Liver (tissue), 9 donors: ENCODE measurements around the gene CCNB2. TPM values are rescaled to one million over a fixed set of nuclear protein-coding genes. Genes with fewer than 3 reads are reported as not detected.

Source experiments
- DNase-seq: peaks from one replicate; pipeline ENCODE4 v3.0.0-alpha.2; 2017; ENCODE audit warnings: low spot score
- H3K27ac ChIP-seq, 2 donors: one replicate each; pipeline ENCODE4 v1.7.0; 2013; ENCODE audit warnings: inconsistent platforms in 2 of 2, low read length in 2 of 2, control low read depth in 1 of 2, low read depth in 1 of 2, mild to moderate bottlenecking in 1 of 2
- H3K27me3 ChIP-seq, 4 donors: one replicate each; pipeline versions ENCODE4 v1.6.1 to v1.7.0; 2013; ENCODE audit warnings: low read length in 3 of 4, inconsistent platforms in 1 of 4, mild to moderate bottlenecking in 1 of 4, moderate library complexity in 1 of 4; ENCODE audit not compliant: control insufficient read depth in 4 of 4, insufficient read depth in 4 of 4
- H3K36me3 ChIP-seq, 4 donors: one replicate each; pipeline versions ENCODE4 v1.6.1 to v1.7.0; 2013; ENCODE audit warnings: low read length in 3 of 4, mild to moderate bottlenecking in 3 of 4, low read depth in 1 of 4, moderate library complexity in 1 of 4; ENCODE audit not compliant: control insufficient read depth in 4 of 4, insufficient read depth in 3 of 4
- H3K4me1 ChIP-seq, 4 donors: one replicate each; pipeline versions ENCODE4 v1.6.1 to v1.7.0; 2013; ENCODE audit warnings: low read length in 3 of 4, mild to moderate bottlenecking in 3 of 4, moderate library complexity in 1 of 4; ENCODE audit not compliant: control insufficient read depth in 4 of 4, insufficient read depth in 4 of 4
- H3K4me3 ChIP-seq, 3 donors: one replicate each; pipeline versions ENCODE4 v1.6.1 to v1.7.0; 2013; ENCODE audit warnings: low read length in 3 of 3, control low read depth in 1 of 3, low read depth in 1 of 3, mild to moderate bottlenecking in 1 of 3
- H3K9ac ChIP-seq, 2 donors: one replicate each; pipeline ENCODE4 v1.7.0; 2013; ENCODE audit warnings: low read length in 2 of 2, mild to moderate bottlenecking in 2 of 2, moderate library complexity in 2 of 2, control low read depth in 1 of 2, low read depth in 1 of 2
- H3K9me3 ChIP-seq, 4 donors: one replicate each; pipeline versions ENCODE4 v1.6.1 to v1.7.0; 2013; ENCODE audit warnings: low read length in 3 of 4; ENCODE audit not compliant: control insufficient read depth in 4 of 4
- CTCF ChIP-seq: fragments of 150-350 bp; IDR thresholded peaks from 2 replicates; pipeline ENCODE4 v1.5.1; 2017; ENCODE audit warnings: improper control_type of control experiment, low read depth, low read length; ENCODE audit not compliant: missing input control
- EGR1 ChIP-seq, 2 donors: IDR thresholded peaks; 2 replicates each; pipeline ENCODE4 v1.6.1; 2016 to 2018; ENCODE audit warnings: antibody characterized with exemption in 2 of 2, low read depth in 2 of 2
- FOXA1 ChIP-seq: IDR thresholded peaks from 2 replicates; pipeline ENCODE4 v1.6.1; 2016; ENCODE audit warnings: antibody characterized with exemption
- FOXA2 ChIP-seq: IDR thresholded peaks from 2 replicates; pipeline ENCODE4 v1.6.1; 2016; ENCODE audit warnings: antibody characterized with exemption
- GABPA ChIP-seq, 2 donors: IDR thresholded peaks in 1 of 2; conservative IDR thresholded peaks in 1 of 2; 2 replicates each; pipeline ENCODE4 v1.6.1; 2016; ENCODE audit warnings: antibody characterized with exemption in 2 of 2, mild to moderate bottlenecking in 1 of 2, moderate library complexity in 1 of 2
- HNF4A ChIP-seq, 2 donors: conservative IDR thresholded peaks; 2 replicates each; pipeline ENCODE4 v1.6.1; 2016; ENCODE audit warnings: antibody characterized with exemption in 2 of 2, mild to moderate bottlenecking in 2 of 2
- HNF4G ChIP-seq: IDR thresholded peaks from 2 replicates; pipeline ENCODE4 v1.6.1; 2016; ENCODE audit warnings: antibody characterized with exemption
- JUND ChIP-seq, 2 donors: IDR thresholded peaks; 2 replicates each; pipeline ENCODE4 v1.6.1; 2016; ENCODE audit warnings: antibody characterized with exemption in 2 of 2
- MAX ChIP-seq: IDR thresholded peaks from 2 replicates; pipeline ENCODE4 v1.6.1; 2016; ENCODE audit warnings: antibody characterized with exemption
- NR2F2 ChIP-seq: IDR thresholded peaks from 2 replicates; pipeline ENCODE4 v1.6.1; 2016; ENCODE audit warnings: antibody characterized with exemption
- RAD21 ChIP-seq, 2 donors: IDR thresholded peaks; 2 replicates each; pipeline ENCODE4 v1.6.1; 2016; ENCODE audit warnings: antibody characterized with exemption in 2 of 2, mild to moderate bottlenecking in 2 of 2
- REST ChIP-seq: IDR thresholded peaks from 2 replicates; pipeline ENCODE4 v1.6.1; 2016; ENCODE audit warnings: antibody characterized with exemption, mild to moderate bottlenecking
- RXRA ChIP-seq, 2 donors: IDR thresholded peaks; 2 replicates each; pipeline ENCODE4 v1.6.1; 2017 to 2018; ENCODE audit warnings: antibody characterized with exemption in 2 of 2, mild to moderate bottlenecking in 1 of 2
- SP1 ChIP-seq: IDR thresholded peaks from 2 replicates; pipeline ENCODE4 v1.6.1; 2018; ENCODE audit warnings: antibody characterized with exemption, mild to moderate bottlenecking
- TAF1 ChIP-seq: conservative IDR thresholded peaks from 2 replicates; pipeline ENCODE4 v1.6.1; 2016; ENCODE audit warnings: antibody characterized with exemption, mild to moderate bottlenecking
- YY1 ChIP-seq: IDR thresholded peaks from 2 replicates; pipeline ENCODE4 v1.6.1; 2016; ENCODE audit warnings: antibody characterized with exemption, mild to moderate bottlenecking
- WGBS: extraction: QIAGEN DNeasy Blood & Tissue Kit; methylation state at CpG from one replicate; pipeline ENCODE4 v1.1.7; 2013; 5-methylcytosine and 5-hydroxymethylcytosine counted together
- polyA plus RNA-seq, 2 donors: library from polyadenylated mRNA; stranded (reverse) in 1 of 2; unstranded in 1 of 2; fragments of 200-250 nt in 1 of 2; fragments of >200 nt in 1 of 2; fragmentation: Nextera tagmentation in 1 of 2; extraction: Ambion mirVana in 1 of 2; gene quantifications; one replicate each; pipeline versions ENCODE4 v1.2.1 to v1.2.3, GENCODE V29; 2013 to 2015
- total RNA-seq, 2 donors: library from RNA; depleted of rRNA; stranded (reverse); fragments of >200 nt; gene quantifications; one replicate each; pipeline ENCODE4 v1.2.3, GENCODE V29; 2014
- TF ChIP-seq, protein P1 (sequence below): IDR thresholded peaks from 2 replicates; pipeline ENCODE4 v1.6.1; 2016; ENCODE audit warnings: antibody characterized with exemption
- TF ChIP-seq, protein P2 (sequence below): IDR thresholded peaks from 2 replicates; pipeline ENCODE4 v1.6.1; 2016; ENCODE audit warnings: antibody characterized with exemption
- donor health status: healthy.
- donor health status: healthy.
- donor health status: healthy.
- donor health status: healthy.
- donor health status: healthy.

Gene CCNB2
- total and polyA plus RNA-seq, 4 donors, result 0.42 to 53.1 (median 2.0) TPM

DNA sequence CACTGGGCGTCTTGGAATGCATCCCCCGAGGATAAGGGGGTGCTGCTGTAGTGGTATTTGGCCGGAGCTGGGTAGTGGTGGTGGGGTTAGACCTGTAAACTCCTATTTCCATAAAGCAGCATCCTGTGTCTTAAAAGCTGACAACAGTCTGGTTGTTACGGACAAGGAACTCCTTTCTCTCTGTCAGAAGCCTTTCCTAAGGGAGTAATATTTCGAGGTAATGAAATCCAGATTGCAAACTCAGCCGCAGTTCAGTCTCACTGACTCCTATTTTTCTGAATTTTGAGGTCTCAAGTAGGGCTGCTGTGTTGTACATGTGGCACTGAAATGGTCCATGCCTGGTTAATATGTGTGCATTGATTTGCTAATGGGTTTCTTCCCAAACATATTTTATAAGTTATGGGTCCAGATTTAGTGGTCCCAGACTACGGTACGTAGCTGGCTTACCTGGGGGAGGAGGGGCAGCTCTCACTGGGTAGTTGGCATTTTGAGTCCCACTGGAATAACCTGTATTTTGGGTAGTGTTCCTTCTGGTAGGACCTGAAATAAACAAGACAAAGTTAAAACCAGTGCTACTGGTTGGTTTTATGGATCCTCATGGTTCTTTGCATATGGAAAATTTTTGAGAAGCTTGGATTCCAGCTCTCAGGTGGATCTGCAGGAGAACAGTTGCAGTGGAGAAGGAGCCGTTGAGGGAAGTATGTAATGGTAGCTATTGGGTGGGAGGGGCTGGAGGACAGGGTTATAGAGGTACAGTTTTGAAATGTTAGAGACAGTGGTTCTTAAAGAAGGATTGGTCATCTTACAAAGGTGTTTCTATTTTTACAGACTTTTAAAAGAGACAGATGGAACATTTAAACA lies 53.1 kb downstream of the CCNB2 start (continued):
- TF ChIP-seq REST (no peak), FOXA2 (no peak)

- H3K4me1 ChIP-seq, result no peaks in the 10 kb centered on the region
- H3K36me3 ChIP-seq, result peaks cover 11 to 65% (median 22%) of the 10 kb centered on the region in 4 donors
- DNase-seq, result no peak
- no peaks in the 10 kb centered on the region for H3K27me3 ChIP-seq
- H3K9ac ChIP-seq, result no peak overlapping the region
- 93% methylated on average over 7 of the region's 7 CpGs for WGBS
- no peak overlapping the region for H3K4me3 ChIP-seq
- H3K9me3 ChIP-seq, result no peaks in the 10 kb centered on the region
- no peak for TF ChIP-seq TAF1
- TF ChIP-seq HNF4A (conservative IDR thresholded peaks at IDR 0.05), result no peak
- no peak for TF ChIP-seq CTCF
- TF ChIP-seq MAX, result no peak
- TF ChIP-seq YY1, result no peak
- TF ChIP-seq EGR1 (IDR thresholded peaks at IDR 0.05; ENCODE audit: low read depth in 2 of 2), result no peak
- TF ChIP-seq NR2F2, result no peak
- no peak for TF ChIP-seq RAD21 (IDR thresholded peaks at IDR 0.05)
- no peak for TF ChIP-seq GABPA (IDR thresholded peaks at IDR 0.05 in 1 of 2, conservative IDR thresholded peaks at IDR 0.05 in 1 of 2)
- TF ChIP-seq FOXA1, result no peak
- TF ChIP-seq, protein P1, sequence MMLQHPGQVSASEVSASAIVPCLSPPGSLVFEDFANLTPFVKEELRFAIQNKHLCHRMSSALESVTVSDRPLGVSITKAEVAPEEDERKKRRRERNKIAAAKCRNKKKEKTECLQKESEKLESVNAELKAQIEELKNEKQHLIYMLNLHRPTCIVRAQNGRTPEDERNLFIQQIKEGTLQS, result no peak
- no peak for TF ChIP-seq SP1
- no peak for TF ChIP-seq HNF4G
- TF ChIP-seq RXRA (IDR thresholded peaks at IDR 0.05), result no peak
- no peak for TF ChIP-seq JUND (IDR thresholded peaks at IDR 0.05)
- no peak for TF ChIP-seq REST
- TF ChIP-seq FOXA2, result no peak
- TF ChIP-seq, protein P2, sequence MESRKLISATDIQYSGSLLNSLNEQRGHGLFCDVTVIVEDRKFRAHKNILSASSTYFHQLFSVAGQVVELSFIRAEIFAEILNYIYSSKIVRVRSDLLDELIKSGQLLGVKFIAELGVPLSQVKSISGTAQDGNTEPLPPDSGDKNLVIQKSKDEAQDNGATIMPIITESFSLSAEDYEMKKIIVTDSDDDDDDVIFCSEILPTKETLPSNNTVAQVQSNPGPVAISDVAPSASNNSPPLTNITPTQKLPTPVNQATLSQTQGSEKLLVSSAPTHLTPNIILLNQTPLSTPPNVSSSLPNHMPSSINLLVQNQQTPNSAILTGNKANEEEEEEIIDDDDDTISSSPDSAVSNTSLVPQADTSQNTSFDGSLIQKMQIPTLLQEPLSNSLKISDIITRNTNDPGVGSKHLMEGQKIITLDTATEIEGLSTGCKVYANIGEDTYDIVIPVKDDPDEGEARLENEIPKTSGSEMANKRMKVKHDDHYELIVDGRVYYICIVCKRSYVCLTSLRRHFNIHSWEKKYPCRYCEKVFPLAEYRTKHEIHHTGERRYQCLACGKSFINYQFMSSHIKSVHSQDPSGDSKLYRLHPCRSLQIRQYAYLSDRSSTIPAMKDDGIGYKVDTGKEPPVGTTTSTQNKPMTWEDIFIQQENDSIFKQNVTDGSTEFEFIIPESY, result no peak
- H3K27ac ChIP-seq, result no peak overlapping the region
Measured at GRCh38 chr15:59158701-59159034, 53.7 kb downstream of the CCNB2 start.
